ENCODE measurements around the gene ROBO2. TPM values are rescaled to one million over a fixed set of nuclear protein-coding genes. Genes with fewer than 3 reads are reported as not detected.

Gene ROBO2
- polyA plus RNA-seq, 2 of the 4 experiments (the other 2 are of a cell fraction): 0.04 TPM; not detected in 1

DNA sequence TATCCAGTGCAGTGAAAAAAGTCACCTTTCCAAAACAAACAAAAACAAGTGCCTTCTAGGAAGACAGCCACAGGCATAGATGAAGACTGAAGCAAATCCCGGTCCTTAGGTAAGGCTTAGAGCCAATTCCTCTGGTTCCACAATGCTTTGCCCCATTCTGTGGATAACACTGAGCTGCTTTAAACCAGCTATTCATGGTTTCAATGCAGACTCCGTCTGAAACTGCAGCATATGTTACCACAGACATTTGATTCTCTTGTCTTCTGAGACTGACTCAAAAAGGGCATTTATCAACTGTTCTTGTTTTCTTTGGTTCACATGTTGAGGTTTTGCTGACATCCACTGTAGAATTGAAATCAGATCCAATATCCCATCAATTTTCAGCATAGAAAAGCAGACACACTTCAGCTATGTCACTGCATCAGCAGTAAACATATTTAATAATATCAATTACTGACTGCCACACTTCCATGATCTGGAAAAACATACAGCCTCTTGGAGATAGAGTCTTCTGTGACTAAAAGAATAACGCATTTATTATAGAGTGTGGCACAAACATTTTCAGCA, 659.3 kb downstream of the ROBO2 start:
- no peak for TF ChIP-seq PBX3 (IDR thresholded peaks at IDR 0.05)
- TF ChIP-seq CHD4 (IDR thresholded peaks at IDR 0.05; ENCODE audit: borderline replicate concordance): no peak
- TF ChIP-seq HOXB5 (CRISPR knock-in tag; IDR thresholded peaks at IDR 0.05): no peak
- TF ChIP-seq SMC3 (IDR thresholded peaks at IDR 0.05): no peak
- TF ChIP-seq SREBF2 (IDR thresholded peaks at IDR 0.05): no peak
- no peak for TF ChIP-seq ZNF302 (CRISPR knock-in tag; IDR thresholded peaks at IDR 0.05)
- no peak for TF ChIP-seq NPAS2 (CRISPR knock-in tag; IDR thresholded peaks at IDR 0.05; ENCODE audit: borderline replicate concordance)
- TF ChIP-seq ATOH8 (CRISPR knock-in tag; IDR thresholded peaks at IDR 0.05; ENCODE audit: low read depth): no peak
- no peak for TF ChIP-seq HMGXB4 (CRISPR knock-in tag; IDR thresholded peaks at IDR 0.05; ENCODE audit: borderline replicate concordance)
- TF ChIP-seq RNF2 (IDR thresholded peaks at IDR 0.05; ENCODE audit: borderline replicate concordance, low read depth): no peak
- TF ChIP-seq BCL3 (IDR thresholded peaks at IDR 0.05): no peak
- no peak for TF ChIP-seq MAZ (IDR thresholded peaks at IDR 0.05; ENCODE audit: borderline replicate concordance, low read depth, low read length)
- TF ChIP-seq CHD2 (IDR thresholded peaks at IDR 0.05; ENCODE audit: low read length, partially characterized antibody): no peak
- no peak for TF ChIP-seq ZC3H11A (IDR thresholded peaks at IDR 0.05)
- TF ChIP-seq GATA3 (IDR thresholded peaks at IDR 0.05; ENCODE audit: borderline replicate concordance): no peak
- TF ChIP-seq, protein P1, sequence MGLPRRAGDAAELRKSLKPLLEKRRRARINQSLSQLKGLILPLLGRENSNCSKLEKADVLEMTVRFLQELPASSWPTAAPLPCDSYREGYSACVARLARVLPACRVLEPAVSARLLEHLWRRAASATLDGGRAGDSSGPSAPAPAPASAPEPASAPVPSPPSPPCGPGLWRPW (IDR thresholded peaks at IDR 0.05): no peak
- Histone ChIP-seq H3K27ac (no peak overlapping the region), H3K4me3 (no peak overlapping the region), H3K4me1 (no peaks in the 10 kb centered on the region), H3K9me3 (no peaks in the 10 kb centered on the region), H3K4me2 (no peak overlapping the region)
- ChIA-PET CTCF (no interaction called here), POLR2A (no interaction called here)
- ATAC-seq (no peak), FAIRE-seq (no peak), DNase-seq (ENCODE audit: low read depth in 1 of 2, low spot score in 1 of 2) (no peak)
- WGBS (ENCODE audit: missing lambda C conversion rate): 3% methylated on average over 3 of the region's 3 CpGs

Small RNAs within 50 kb of the gene (small RNA-seq; reads per million reads assigned to genes)
- gene RNU6-386P: 0 reads per million in 6 experiments
